GM18511 (cell line): ENCODE data around the gene FGFR2.

Experiments
- ATAC-seq: cut with Tn5 transposase; IDR thresholded peaks from one replicate; pipeline ENCODE4 v1.9.1; 2021; ENCODE audit warnings: mild to moderate bottlenecking, moderate library complexity; ENCODE audit not compliant: unreplicated experiment

FGFR2 gene

GRCh38 chr10:121459279-121459621, 139.0 kb downstream of the FGFR2 start:
- ATAC-seq: no peak

GRCh38 chr10:121457729-121458128, 140.5 kb downstream of the FGFR2 start:
- no peak for ATAC-seq

- ATAC-seq: no peak
These were observed 142.9 kb downstream of the FGFR2 start for GRCh38 chr10:121455377-121455776.

GRCh38 chr10:121454781-121455180, 143.5 kb downstream of the FGFR2 start:
- no peak for ATAC-seq

- no peak for ATAC-seq
These were observed 145.1 kb downstream of the FGFR2 start for GRCh38 chr10:121453160-121453559.

GRCh38 chr10:121452581-121452980, 145.7 kb downstream of the FGFR2 start:
- ATAC-seq: no peak

GRCh38 chr10:121450247-121450646, 148.0 kb downstream of the FGFR2 start:
- ATAC-seq: no peak

- peak; percentile 27 for ATAC-seq
These were observed 148.7 kb downstream of the FGFR2 start for GRCh38 chr10:121449482-121449924.

GRCh38 chr10:121448766-121449421, 149.3 kb downstream of the FGFR2 start:
- ATAC-seq: peak; percentile 96

- no peak for ATAC-seq
These were observed 153.6 kb downstream of the FGFR2 start for GRCh38 chr10:121444520-121445165.

- ATAC-seq: no peak
These were observed 155.9 kb downstream of the FGFR2 start for GRCh38 chr10:121442086-121442935.

- no peak for ATAC-seq
These were observed 157.8 kb downstream of the FGFR2 start for GRCh38 chr10:121440461-121440860.

- ATAC-seq: peak; percentile 77
These were observed 159.9 kb downstream of the FGFR2 start for GRCh38 chr10:121438333-121438732.

GRCh38 chr10:121437596-121437995, 160.6 kb downstream of the FGFR2 start:
- no peak for ATAC-seq

GRCh38 chr10:121436630-121437341, 161.5 kb downstream of the FGFR2 start:
- no peak for ATAC-seq

- no peak for ATAC-seq
These were observed 162.0 kb downstream of the FGFR2 start for GRCh38 chr10:121436281-121436629.

GRCh38 chr10:121435099-121435875, 163.0 kb downstream of the FGFR2 start:
- no peak for ATAC-seq

GRCh38 chr10:121433965-121434364, 164.3 kb downstream of the FGFR2 start:
- ATAC-seq: no peak

GRCh38 chr10:121428867-121429266, 169.4 kb downstream of the FGFR2 start:
- ATAC-seq: no peak
